IMR-90 (cell line): Measurements from ENCODE around the gene RNF213.

Source experiments
- CTCF ChIP-seq: conservative IDR thresholded peaks from 2 replicates; pipeline ENCODE4 v1.5.1; 2012; ENCODE audit warnings: mild to moderate bottlenecking, low read depth, low read length, improper control_type of control experiment
- ELK1 ChIP-seq: fragments of 150-350 bp; IDR thresholded peaks from 2 replicates; pipeline ENCODE4 v1.6.1; 2016; ENCODE audit warnings: low read depth, mild to moderate bottlenecking, low read length, moderate library complexity, borderline replicate concordance
- POLR2A ChIP-seq: IDR thresholded peaks from 2 replicates; pipeline ENCODE4 v1.6.1; 2012; ENCODE audit warnings: mild to moderate bottlenecking, low read depth, low read length

GRCh38 chr17:80261159-80261894 is 675 bp downstream of the RNF213 start:
- TF ChIP-seq POLR2A (no peak), CTCF (no peak), ELK1 (no peak)
